KMS-11 (cell line): ENCODE measurements around the gene STK11IP.

Source experiments
- H2AFZ ChIP-seq: fragments of 200-600 bp; sonication (generic); 2 replicates; pipeline ENCODE4 v1.6.1; 2016; ENCODE audit warnings: antibody characterized with exemption, mixed run types, low read depth
- H3K27ac ChIP-seq: fragments of 200-600 bp; sonication (generic); 2 replicates; pipeline ENCODE4 v1.6.1; 2016; ENCODE audit warnings: mild to moderate bottlenecking, mixed run types
- H3K27me3 ChIP-seq: fragments of 200-600 bp; sonication (generic); 2 replicates; pipeline ENCODE4 v1.6.1; 2017; ENCODE audit warnings: mild to moderate bottlenecking, low read depth, mixed run types, moderate library complexity; ENCODE audit not compliant: insufficient read depth
- H3K36me3 ChIP-seq: fragments of 200-600 bp; sonication (generic); 2 replicates; pipeline ENCODE4 v1.6.1; 2017; ENCODE audit warnings: mild to moderate bottlenecking, mixed run types; ENCODE audit not compliant: insufficient read depth
- H3K4me1 ChIP-seq: fragments of 200-600 bp; sonication (generic); 2 replicates; pipeline ENCODE4 v1.6.1; 2016; ENCODE audit warnings: mild to moderate bottlenecking, low read depth, mixed run types; ENCODE audit not compliant: poor library complexity, severe bottlenecking
- H3K4me2 ChIP-seq: fragments of 200-600 bp; sonication (generic); 2 replicates; pipeline ENCODE4 v1.7.0; 2016; ENCODE audit warnings: mild to moderate bottlenecking, mixed run types
- H3K4me3 ChIP-seq: fragments of 200-600 bp; sonication (generic); IDR thresholded peaks from 2 replicates; pipeline ENCODE4 v1.6.1; 2017; ENCODE audit warnings: low read depth, low read length, mixed read lengths; ENCODE audit not compliant: insufficient read depth
- H3K79me2 ChIP-seq: fragments of 200-600 bp; sonication (generic); 2 replicates; pipeline ENCODE4 v1.6.1; 2016; ENCODE audit warnings: low read depth, mixed run types; ENCODE audit not compliant: insufficient read depth
- H3K9ac ChIP-seq: fragments of 200-600 bp; sonication (generic); 2 replicates; pipeline ENCODE4 v1.6.1; 2016; ENCODE audit warnings: mild to moderate bottlenecking, mixed run types
- H4K20me1 ChIP-seq: fragments of 200-600 bp; sonication (generic); 2 replicates; pipeline ENCODE4 v1.6.1; 2016; ENCODE audit warnings: mild to moderate bottlenecking, mixed run types; ENCODE audit not compliant: insufficient read depth
- CTCF ChIP-seq: fragments of 200-600 bp; sonication (generic); conservative IDR thresholded peaks from 2 replicates; pipeline ENCODE4 v1.6.1; 2017; ENCODE audit warnings: low read depth, mild to moderate bottlenecking, antibody characterized with exemption, low read length, moderate library complexity, mixed read lengths

STK11IP gene

DNA sequence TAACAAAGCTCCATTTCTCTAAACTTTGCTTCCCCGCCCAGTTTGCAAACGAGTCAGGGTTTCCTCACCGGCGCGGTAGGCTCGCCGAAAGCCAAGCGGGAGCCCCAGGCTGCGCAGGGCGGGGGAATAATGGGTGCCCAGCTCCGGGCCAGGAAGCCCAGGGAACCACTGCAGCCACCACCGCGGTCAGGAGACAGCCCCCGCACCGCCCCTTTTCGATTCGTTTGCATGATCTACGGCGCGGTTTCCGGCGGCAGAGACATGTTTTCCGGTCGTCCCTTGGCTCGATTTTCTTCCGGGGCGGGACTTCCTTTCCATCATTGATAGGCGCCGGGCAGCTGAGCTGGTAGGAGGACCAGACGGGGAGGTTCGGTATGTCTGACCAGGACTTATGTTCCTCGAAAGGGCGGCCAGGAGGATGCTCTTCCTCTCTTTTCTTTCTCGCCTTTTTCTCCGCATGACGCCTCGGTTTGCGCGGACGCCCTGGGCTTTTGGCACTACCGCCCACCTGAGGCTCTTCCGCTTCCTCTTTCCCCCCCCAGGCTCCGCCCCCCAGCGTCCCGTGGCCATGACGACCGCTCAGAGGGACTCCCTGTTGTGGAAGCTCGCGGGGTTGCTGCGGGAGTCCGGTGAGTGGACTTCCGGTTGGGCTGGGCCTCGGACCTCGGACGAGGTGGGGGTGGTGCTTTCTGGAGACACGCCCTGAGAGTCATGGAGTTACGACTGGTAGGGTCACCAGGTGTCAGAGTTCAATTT lies at the start of gene STK11IP:
Gene STK11IP, plus strand, starts transcription at position 306 of the 756 bp plus-strand sequence. Its CDS starts 263 bp downstream, at position 569.
- no peaks in the 10 kb centered on the region for H3K27me3 ChIP-seq
- H3K79me2 ChIP-seq = no peaks in the 10 kb centered on the region

DNA sequence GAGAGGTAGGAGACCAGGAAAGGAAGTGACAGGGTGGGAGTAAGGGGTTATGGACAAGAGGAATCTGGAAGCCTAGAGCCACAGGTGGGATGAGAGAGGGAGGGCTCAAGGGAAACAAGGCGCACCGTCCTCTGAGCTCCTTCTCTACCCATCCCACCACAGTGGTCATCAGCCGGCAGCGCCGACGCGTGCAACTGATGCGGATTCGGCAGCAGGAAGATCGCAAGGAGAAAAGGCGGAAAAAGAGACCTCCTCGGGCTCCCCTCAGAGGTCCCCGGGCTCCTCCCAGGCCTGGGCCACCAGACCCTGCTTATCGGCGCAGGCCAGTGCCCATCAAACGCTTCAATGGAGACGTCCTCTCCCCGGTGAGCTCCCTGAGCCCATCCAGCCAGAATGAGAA lies 48.7 kb upstream of the STK11IP start:
- Histone ChIP-seq H2AFZ (no peak overlapping the region), H3K36me3 (no peaks in the 10 kb centered on the region), H3K27ac (no peak overlapping the region), H3K27me3 (peaks cover 80% of the 10 kb centered on the region), H3K4me1 (no peaks in the 10 kb centered on the region), H3K9ac (no peak overlapping the region), H4K20me1 (no peaks in the 10 kb centered on the region), H3K79me2 (no peaks in the 10 kb centered on the region), H3K4me2 (no peak overlapping the region), H3K4me3 (no peak overlapping the region)
- TF ChIP-seq CTCF = no peak

More for the DNA sequence above, at the start of gene STK11IP:
- Histone ChIP-seq H2AFZ (peak within 1 kb of the TSS; percentile 92), H3K9ac (peak within 1 kb of the TSS; percentile 38; the same call in 1 of the 2 replicates), H3K36me3 (no peaks in the 10 kb centered on the region), H3K4me2 (peak within 1 kb of the TSS; percentile 87), H3K4me3 (peak within 1 kb of the TSS; percentile 81), H3K27ac (peak within 1 kb of the TSS; percentile 48; the same call in 1 of the 2 replicates), H3K4me1 (peaks cover 11% of the 10 kb centered on the region), H4K20me1 (no peaks in the 10 kb centered on the region)
- no peak for TF ChIP-seq CTCF

DNA sequence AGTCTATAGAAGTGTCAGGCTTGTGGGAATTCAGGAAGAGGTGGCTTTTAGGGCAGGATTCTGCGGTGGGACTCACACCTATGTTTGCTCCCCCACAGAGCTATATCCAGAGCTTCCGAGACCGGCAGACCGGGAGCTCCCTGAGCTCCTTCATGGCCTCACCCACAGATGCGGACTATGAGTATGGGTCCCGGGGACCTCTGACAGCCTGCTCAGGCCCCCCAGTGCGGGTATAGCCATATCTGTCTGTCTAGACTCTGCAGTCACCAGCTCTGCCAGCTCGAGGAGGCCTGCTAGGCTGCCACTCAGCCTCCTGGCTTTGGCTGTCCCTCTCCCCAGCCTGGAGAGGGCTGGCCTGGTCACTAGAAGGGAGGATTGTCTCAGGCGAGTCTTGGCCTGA lies 48.0 kb upstream of the STK11IP start:
- no peak overlapping the region for H2AFZ ChIP-seq
- H3K79me2 ChIP-seq = no peaks in the 10 kb centered on the region
- no peak overlapping the region for H3K4me2 ChIP-seq
- H3K9ac ChIP-seq = no peak overlapping the region
- no peak overlapping the region for H3K4me3 ChIP-seq
- no peaks in the 10 kb centered on the region for H3K36me3 ChIP-seq
- peaks cover 79% of the 10 kb centered on the region for H3K27me3 ChIP-seq
- H3K4me1 ChIP-seq = no peaks in the 10 kb centered on the region
- H4K20me1 ChIP-seq = no peaks in the 10 kb centered on the region
- H3K27ac ChIP-seq = no peak overlapping the region
- no peak for TF ChIP-seq CTCF

DNA sequence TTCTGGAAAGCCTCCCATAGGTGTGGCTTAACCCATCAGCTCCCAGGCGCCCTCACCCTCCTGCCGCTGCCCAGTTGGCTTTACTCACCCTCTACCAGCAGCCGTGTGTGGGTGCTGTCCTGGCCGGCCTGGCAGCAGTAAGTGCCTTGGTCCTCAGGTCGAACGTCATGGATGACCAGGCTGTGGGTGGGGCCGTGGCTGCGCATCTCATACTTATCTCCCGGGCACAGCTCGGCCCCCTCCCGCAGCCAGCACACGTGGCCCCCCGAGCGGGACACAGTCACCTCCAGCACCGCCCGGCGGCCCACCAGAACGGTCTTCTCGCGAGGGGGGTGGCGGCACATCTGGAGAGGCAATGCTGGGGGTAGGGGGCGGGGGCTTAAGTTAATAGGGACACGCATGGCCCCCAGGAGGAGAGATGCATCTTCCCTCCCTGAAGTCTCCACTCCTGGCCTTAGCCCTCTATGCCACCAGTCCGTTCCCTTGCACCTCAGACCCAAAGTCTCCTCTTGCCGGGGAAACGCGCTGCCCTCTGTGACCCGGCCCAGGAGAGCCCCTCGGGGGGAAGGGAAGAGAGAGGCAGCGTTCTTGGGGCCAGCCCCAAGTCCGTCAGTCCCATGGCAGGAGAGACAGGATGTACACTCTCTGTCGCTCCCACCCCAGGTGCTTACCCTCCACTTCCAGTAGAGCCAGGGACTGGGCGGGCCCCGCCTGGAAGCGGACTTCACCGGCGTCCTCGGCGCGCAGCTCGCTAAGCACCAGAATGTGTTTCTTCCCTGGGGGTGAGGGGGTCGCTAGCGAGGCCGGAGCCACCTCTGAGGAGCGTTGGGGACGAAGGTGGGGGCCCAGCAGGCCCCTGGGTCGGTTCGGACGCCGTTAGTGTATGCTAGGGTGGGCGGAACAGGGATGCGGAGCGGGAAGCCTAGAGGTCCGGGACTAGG lies 45.9 kb upstream of the STK11IP start:
- Histone ChIP-seq H3K27me3 (peaks cover 84% of the 10 kb centered on the region), H3K9ac (no peak overlapping the region), H2AFZ (peak overlapping the region; percentile 80), H3K36me3 (no peaks in the 10 kb centered on the region), H3K4me3 (peak overlapping the region; percentile 85), H3K27ac (no peak overlapping the region), H3K4me2 (peak overlapping the region; percentile 65), H4K20me1 (no peaks in the 10 kb centered on the region), H3K79me2 (no peaks in the 10 kb centered on the region), H3K4me1 (no peaks in the 10 kb centered on the region)
- no peak for TF ChIP-seq CTCF
